K562 (cell line): Measurements from ENCODE around the gene CST3. TPM values are rescaled to one million over a fixed set of nuclear protein-coding genes. Genes with fewer than 3 reads are reported as not detected.

Source experiments
- ATAC-seq: fragments of 200-7000 bp; cut with Tn5 transposase; 3 replicates; pipeline ENCODE4 v1.9.1; 2020; ENCODE audit warnings: moderate library complexity
- BruUV-seq: library from RNA; stranded (reverse); fragments of 400-500 nt; replicated peaks from 2 replicates; lab custom pipeline; 2021; lab: Mats Ljungman, UMichigan
- CTCF ChIA-PET: fragments of 300-600 bp; formaldehyde crosslinking; extraction: SDS; loops from one replicate; lab custom pipeline; 2021; ENCODE audit warnings: low intra/inter-chr PET ratio; lab: Yijun Ruan, JAX
- POLR2A ChIA-PET: fragments of 300-600, 350-650 bp; sonication (Branson Sonifier 250); formaldehyde crosslinking; extraction: SDS; loops from one replicate; lab custom pipeline; 2021; ENCODE audit warnings: antibody characterized with exemption, inconsistent platforms; lab: Yijun Ruan, JAX
- DNase-seq, 4 experiments: peaks; one replicate each; pipeline versions ENCODE4 v3.0.0 to v3.0.0-alpha.2; 2011 to 2018; ENCODE audit warnings: low spot score in 3 of 4, mixed read lengths in 3 of 4; ENCODE audit errors: extremely low read depth in 1 of 4
- FAIRE-seq: peaks from 2 replicates; lab custom pipeline; 2011; peaks lifted over from hg19 to GRCh38; lab: Jason Lieb, UNC
- H2AFZ ChIP-seq: 2 replicates; pipeline ENCODE4 v1.6.0; 2011; ENCODE audit warnings: low read depth, low read length, control low read depth, inconsistent platforms
- H3K27ac ChIP-seq: fragments of 200-600 bp; 3 replicates; pipeline ENCODE4 v1.8.0; 2011; ENCODE audit warnings: low read depth, mild to moderate bottlenecking, control low read depth, inconsistent platforms, low read length, moderate library complexity, mixed read lengths; ENCODE audit errors: extremely low read depth
- H3K27me3 ChIP-seq, 2 experiments: fragments of 300-600 bp in 1 of 2; 2 replicates in 1 of 2; 3 replicates in 1 of 2; pipeline versions ENCODE4 v1.6.0 to v1.8.0; 2011; ENCODE audit warnings: inconsistent platforms in 2 of 2, low read length in 2 of 2, mild to moderate bottlenecking in 1 of 2, mixed read lengths in 1 of 2, moderate library complexity in 1 of 2; ENCODE audit not compliant: control insufficient read depth in 2 of 2, insufficient read depth in 2 of 2
- H3K36me3 ChIP-seq: fragments of 300-600 bp; 3 replicates; pipeline ENCODE4 v1.8.0; 2011; ENCODE audit warnings: mild to moderate bottlenecking, low read length, inconsistent platforms; ENCODE audit not compliant: control insufficient read depth, insufficient read depth
- H3K4me1 ChIP-seq, 2 experiments: fragments of 200-600 bp in 1 of 2; replicated peaks in 1 of 2; 2 replicates in 1 of 2; 3 replicates in 1 of 2; pipeline versions ENCODE4 v1.5.1 to v1.8.0; 2011; ENCODE audit warnings: inconsistent platforms in 2 of 2, low read length in 2 of 2, mild to moderate bottlenecking in 1 of 2, mixed read lengths in 1 of 2, moderate library complexity in 1 of 2; ENCODE audit not compliant: control insufficient read depth in 2 of 2, insufficient read depth in 2 of 2
- H3K4me2 ChIP-seq: 2 replicates; pipeline ENCODE4 v1.6.1; 2011; ENCODE audit warnings: low read length, control low read depth, inconsistent platforms, mixed read lengths; ENCODE audit not compliant: insufficient read depth
- H3K4me3 ChIP-seq: fragments of 200-600 bp; sonication (generic), shearing (Covaris generic); 2 replicates; pipeline ENCODE4 v1.5.1; 2016; ENCODE audit warnings: control low read depth, inconsistent platforms
- H3K79me2 ChIP-seq: fragments of 200-600 bp; 3 replicates; pipeline ENCODE4 v1.8.0; 2011; ENCODE audit warnings: low read length, inconsistent platforms; ENCODE audit not compliant: control insufficient read depth, insufficient read depth
- H3K9ac ChIP-seq, 2 experiments: 2 replicates each; pipeline versions ENCODE4 v1.6.0 to v1.6.1; 2011; ENCODE audit warnings: low read depth in 2 of 2, low read length in 2 of 2, control low read depth in 1 of 2, inconsistent platforms in 1 of 2, mild to moderate bottlenecking in 1 of 2, mixed read lengths in 1 of 2; ENCODE audit not compliant: insufficient read depth in 1 of 2
- H3K9me1 ChIP-seq: one replicate; pipeline ENCODE4 v1.6.0; 2011; ENCODE audit warnings: inconsistent platforms, mild to moderate bottlenecking, low read length, moderate library complexity; ENCODE audit not compliant: control insufficient read depth, insufficient read depth
- H3K9me3 ChIP-seq: replicated peaks from 2 replicates; pipeline ENCODE4 v1.5.1; 2011; ENCODE audit warnings: low read depth, low read length, inconsistent platforms; ENCODE audit not compliant: control insufficient read depth, insufficient read depth
- H4K20me1 ChIP-seq: replicated peaks from 2 replicates; pipeline ENCODE4 v1.6.1; 2011; ENCODE audit warnings: low read length, inconsistent platforms, mixed read lengths; ENCODE audit not compliant: control insufficient read depth, insufficient read depth
- CCAR2 ChIP-seq: fragments of 200-400 bp; formaldehyde crosslinking; IDR thresholded peaks from 2 replicates; pipeline ENCODE4 v1.6.1; 2017; ENCODE audit warnings: mild to moderate bottlenecking, low read depth, low read length
- ESRRB ChIP-seq: fragments of 250-450 bp; sonication (Bioruptor Pico); IDR thresholded peaks from 2 replicates; pipeline ENCODE4 v1.5.0; 2020; ENCODE audit warnings: mild to moderate bottlenecking, moderate library complexity, borderline replicate concordance
- SRF ChIP-seq, 2 experiments: fragments of 250-450, 450-650 bp in 1 of 2; sonication (Bioruptor Pico) in 1 of 2; sonication (generic) in 1 of 2; formaldehyde crosslinking; IDR thresholded peaks; 2 replicates each; pipeline versions ENCODE4 v1.5.0 to v1.5.1; 2020 to 2022; ENCODE audit warnings: mild to moderate bottlenecking in 1 of 2, missing genetic modification reagents in 1 of 2
- U2AF2 ChIP-seq: fragments of 200-400 bp; formaldehyde crosslinking; optimal IDR thresholded peaks from 2 replicates; pipeline ENCODE3; 2017; ENCODE audit warnings: low read depth, mild to moderate bottlenecking, low read length
- YBX1 ChIP-seq: fragments of 450-650 bp; IDR thresholded peaks from 2 replicates; pipeline ENCODE4 v1.7.1; 2016; ENCODE audit warnings: mild to moderate bottlenecking
- ZNF3 ChIP-seq: fragments of 250-450 bp; sonication (Bioruptor Pico); IDR thresholded peaks from 2 replicates; pipeline ENCODE4 v1.5.0; 2021; ENCODE audit warnings: mild to moderate bottlenecking, moderate library complexity
- ZNF445 ChIP-seq: fragments of 250-450 bp; sonication (Bioruptor Pico); IDR thresholded peaks from 2 replicates; pipeline ENCODE4 v1.4.0; 2020; ENCODE audit warnings: low read depth, mild to moderate bottlenecking, moderate library complexity
- WGBS: fragments of 100-300 bp; shearing (Covaris generic); methylation state at CpG from one replicate; pipeline ENCODE4 v1.1.6; 2016; ENCODE audit warnings: low coverage, mixed read lengths; ENCODE audit not compliant: insufficient coverage; ENCODE audit errors: missing lambda C conversion rate; 5-methylcytosine and 5-hydroxymethylcytosine counted together
- in situ Hi-C: fragments of 300-500 bp; cut with MboI; formaldehyde crosslinking; loops from 4 replicates; pipeline ENCODE4 v1.15.0; 2018; ENCODE audit warnings: inconsistent platforms, mixed read lengths
- intact Hi-C: fragments of 100-400 bp; cut with micrococcal nuclease; formaldehyde crosslinking; loops from 2 replicates; pipeline ENCODE4 v1.14.2; 2022
- polyA plus RNA-seq, 8 experiments: library from polyadenylated mRNA; depleted of rRNA in 4 of 8; stranded (reverse) in 5 of 8; unstranded in 3 of 8; fragments of >200 nt; fragmentation: Nextera tagmentation in 2 of 8; fragmentation: Illumina TruSeq in 1 of 8; extraction: Ambion mirVana in 2 of 8; extraction: Trizol in 1 of 8; gene quantifications; 2 replicates each; pipeline versions ENCODE4 v1.2.1 to v1.2.3, GENCODE V29; 2011 to 2014; ENCODE audit warnings: inconsistent platforms in 1 of 8, missing spikeins in 1 of 8
- total RNA-seq, 7 experiments: library from RNA; depleted of rRNA in 6 of 7; stranded (reverse); fragments of >200 nt in 6 of 7; fragmentation: Illumina TruSeq in 2 of 7; extraction: Trizol in 2 of 7; gene quantifications; 2 replicates each; pipeline versions ENCODE4 v1.2.1 to v1.2.3, GENCODE V29; 2011 to 2021; ENCODE audit warnings: low replicate concordance in 1 of 7
- TF ChIP-seq, protein P1 (sequence below): fragments of 250-450 bp; sonication (Bioruptor Pico); IDR thresholded peaks from 2 replicates; pipeline ENCODE4 v1.8.0; 2021; ENCODE audit warnings: borderline replicate concordance, mild to moderate bottlenecking, moderate library complexity; ENCODE audit not compliant: poor library complexity, severe bottlenecking
- TF ChIP-seq, protein P2 (sequence below): fragments of 250-450 bp; sonication (Bioruptor Pico); IDR thresholded peaks from 2 replicates; pipeline ENCODE4 v1.5.0; 2020; ENCODE audit warnings: mild to moderate bottlenecking
- TF ChIP-seq, protein P3 (sequence below): sonication (generic); formaldehyde crosslinking; IDR thresholded peaks from 2 replicates; pipeline ENCODE4 v1.8.1; 2023; ENCODE audit warnings: mild to moderate bottlenecking, missing genetic modification reagents
- TF ChIP-seq, protein P4 (sequence below): fragments of 450-650 bp; IDR thresholded peaks from 2 replicates; pipeline ENCODE4 v1.6.1; 2017; ENCODE audit warnings: mild to moderate bottlenecking, moderate library complexity

Gene CST3
- total and polyA plus RNA-seq, 9 of the 15 experiments (the other 6 are each of a cell fraction or from before 2014, with no cell fraction given): 8.7 to 113 (median 48.5) TPM

DNA sequence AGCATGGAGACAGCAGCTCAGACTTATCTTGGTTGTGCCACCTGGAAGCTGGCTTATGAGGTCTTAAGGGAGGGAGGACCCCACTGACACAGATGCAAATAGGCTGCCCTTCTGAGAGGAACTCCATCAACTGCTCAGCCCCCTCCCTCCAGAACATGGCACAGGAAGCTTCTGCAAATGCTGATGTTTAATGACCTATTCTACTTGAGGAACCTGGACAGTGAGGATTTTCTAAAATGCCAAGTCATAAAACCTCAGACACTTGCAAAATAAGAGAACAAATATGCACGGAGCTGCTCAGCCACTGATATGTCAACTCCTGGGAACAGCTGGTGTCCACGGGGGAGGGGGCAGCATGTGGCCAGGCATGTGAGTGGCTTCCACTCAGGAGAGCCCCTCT is 35.5 kb downstream of the CST3 start:
- in situ Hi-C loops: no loop called here
- TF ChIP-seq ZNF3 (CRISPR knock-in tag): no peak
- TF ChIP-seq, protein P1, sequence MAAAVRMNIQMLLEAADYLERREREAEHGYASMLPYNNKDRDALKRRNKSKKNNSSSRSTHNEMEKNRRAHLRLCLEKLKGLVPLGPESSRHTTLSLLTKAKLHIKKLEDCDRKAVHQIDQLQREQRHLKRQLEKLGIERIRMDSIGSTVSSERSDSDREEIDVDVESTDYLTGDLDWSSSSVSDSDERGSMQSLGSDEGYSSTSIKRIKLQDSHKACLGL (CRISPR knock-in tag): no peak
- TF ChIP-seq U2AF2: no peak

DNA sequence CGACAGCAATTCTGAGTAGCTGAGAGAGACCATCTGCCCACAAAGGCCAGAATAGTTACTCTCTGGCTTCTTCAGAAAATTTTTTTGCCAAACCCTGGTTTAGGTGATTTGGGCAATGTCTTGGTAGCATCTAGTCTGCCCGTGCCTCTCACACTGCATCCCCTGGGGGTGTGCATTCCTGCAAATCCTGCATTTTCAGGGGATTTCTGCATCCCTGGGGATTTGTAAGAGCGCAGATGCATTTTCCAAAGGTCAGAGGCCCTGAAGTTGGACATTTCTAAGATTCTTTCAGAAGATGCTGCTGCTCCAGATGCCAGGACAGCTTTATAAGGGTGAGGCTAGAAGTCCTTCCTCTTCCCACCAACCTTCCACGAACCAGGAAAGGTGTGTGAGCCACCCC is 36.0 kb downstream of the CST3 start:
- no peak for FAIRE-seq
- 0% methylated on average over 4 of the region's 4 CpGs for WGBS
- TF ChIP-seq ESRRB (CRISPR knock-in tag) (no peak), SRF (CRISPR knock-in tag; IDR thresholded peaks at IDR 0.05) (no peak), YBX1 (no peak), ZNF445 (CRISPR knock-in tag) (no peak), CCAR2 (no peak)
- TF ChIP-seq, protein P2, sequence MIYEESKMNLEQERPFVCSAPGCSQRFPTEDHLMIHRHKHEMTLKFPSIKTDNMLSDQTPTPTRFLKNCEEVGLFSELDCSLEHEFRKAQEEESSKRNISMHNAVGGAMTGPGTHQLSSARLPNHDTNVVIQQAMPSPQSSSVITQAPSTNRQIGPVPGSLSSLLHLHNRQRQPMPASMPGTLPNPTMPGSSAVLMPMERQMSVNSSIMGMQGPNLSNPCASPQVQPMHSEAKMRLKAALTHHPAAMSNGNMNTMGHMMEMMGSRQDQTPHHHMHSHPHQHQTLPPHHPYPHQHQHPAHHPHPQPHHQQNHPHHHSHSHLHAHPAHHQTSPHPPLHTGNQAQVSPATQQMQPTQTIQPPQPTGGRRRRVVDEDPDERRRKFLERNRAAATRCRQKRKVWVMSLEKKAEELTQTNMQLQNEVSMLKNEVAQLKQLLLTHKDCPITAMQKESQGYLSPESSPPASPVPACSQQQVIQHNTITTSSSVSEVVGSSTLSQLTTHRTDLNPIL (CRISPR knock-in tag): no peak
- TF ChIP-seq, protein P3, sequence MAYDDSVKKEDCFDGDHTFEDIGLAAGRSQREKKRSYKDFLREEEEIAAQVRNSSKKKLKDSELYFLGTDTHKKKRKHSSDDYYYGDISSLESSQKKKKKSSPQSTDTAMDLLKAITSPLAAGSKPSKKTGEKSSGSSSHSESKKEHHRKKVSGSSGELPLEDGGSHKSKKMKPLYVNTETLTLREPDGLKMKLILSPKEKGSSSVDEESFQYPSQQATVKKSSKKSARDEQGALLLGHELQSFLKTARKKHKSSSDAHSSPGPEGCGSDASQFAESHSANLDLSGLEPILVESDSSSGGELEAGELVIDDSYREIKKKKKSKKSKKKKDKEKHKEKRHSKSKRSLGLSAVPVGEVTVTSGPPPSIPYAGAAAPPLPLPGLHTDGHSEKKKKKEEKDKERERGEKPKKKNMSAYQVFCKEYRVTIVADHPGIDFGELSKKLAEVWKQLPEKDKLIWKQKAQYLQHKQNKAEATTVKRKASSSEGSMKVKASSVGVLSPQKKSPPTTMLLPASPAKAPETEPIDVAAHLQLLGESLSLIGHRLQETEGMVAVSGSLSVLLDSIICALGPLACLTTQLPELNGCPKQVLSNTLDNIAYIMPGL: no peak
- TF ChIP-seq, protein P4, sequence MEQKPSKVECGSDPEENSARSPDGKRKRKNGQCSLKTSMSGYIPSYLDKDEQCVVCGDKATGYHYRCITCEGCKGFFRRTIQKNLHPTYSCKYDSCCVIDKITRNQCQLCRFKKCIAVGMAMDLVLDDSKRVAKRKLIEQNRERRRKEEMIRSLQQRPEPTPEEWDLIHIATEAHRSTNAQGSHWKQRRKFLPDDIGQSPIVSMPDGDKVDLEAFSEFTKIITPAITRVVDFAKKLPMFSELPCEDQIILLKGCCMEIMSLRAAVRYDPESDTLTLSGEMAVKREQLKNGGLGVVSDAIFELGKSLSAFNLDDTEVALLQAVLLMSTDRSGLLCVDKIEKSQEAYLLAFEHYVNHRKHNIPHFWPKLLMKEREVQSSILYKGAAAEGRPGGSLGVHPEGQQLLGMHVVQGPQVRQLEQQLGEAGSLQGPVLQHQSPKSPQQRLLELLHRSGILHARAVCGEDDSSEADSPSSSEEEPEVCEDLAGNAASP: no peak

More for the DNA sequence above, 35.5 kb downstream of the CST3 start:
- no peaks in the 10 kb centered on the region for H3K36me3 ChIP-seq
- ATAC-seq (no peak), DNase-seq (no peak), FAIRE-seq (no peak)
- H3K9me1 ChIP-seq: no peaks in the 10 kb centered on the region
- intact Hi-C loops: no loop called here
- H3K4me2 ChIP-seq: no peak overlapping the region
- ChIA-PET CTCF (no interaction called here), POLR2A (no interaction called here)
- H3K27me3 ChIP-seq: peaks cover 0 to under 1% of the 10 kb centered on the region in 2 experiments; a peak in 1 of 5 replicates
- whole genome bisulfite sequencing: no CpG with 5 or more reads among the region's 2 CpGs
- no peak overlapping the region for H3K9ac ChIP-seq
- H3K79me2 ChIP-seq: no peaks in the 10 kb centered on the region
- peaks cover 6% of the 10 kb centered on the region; the same call in 1 of the 2 replicates for H4K20me1 ChIP-seq
- H3K27ac ChIP-seq: no peak overlapping the region
- no peaks in the 10 kb centered on the region for H3K9me3 ChIP-seq
- no peaks in the 10 kb centered on the region for H3K4me1 ChIP-seq
- H3K4me3 ChIP-seq: no peak overlapping the region
- H2AFZ ChIP-seq: no peak overlapping the region
- BruUV-seq: no TSS peak

More for the DNA sequence above, 36.0 kb downstream of the CST3 start:
- Histone ChIP-seq H3K27me3 (no peaks in the 10 kb centered on the region; a peak in 1 of 5 replicates), H3K79me2 (no peaks in the 10 kb centered on the region), H3K4me1 (no peaks in the 10 kb centered on the region), H2AFZ (no peak overlapping the region), H3K4me3 (no peak overlapping the region), H4K20me1 (0 out of 2 replicates have a peak, but pooled peaks cover 3% of the 10 kb centered on the region), H3K9me1 (no peaks in the 10 kb centered on the region), H3K9ac (no peak overlapping the region), H3K27ac (no peak overlapping the region), H3K9me3 (no peaks in the 10 kb centered on the region), H3K36me3 (no peaks in the 10 kb centered on the region), H3K4me2 (no peak overlapping the region)
- POLR2A ChIA-PET: no interaction called here
- in situ Hi-C loops: no loop called here
- intact Hi-C loops: no loop called here
- CTCF ChIA-PET: no interaction called here
- DNase-seq: no peak
- BruUV-seq: no TSS peak
- no peak for ATAC-seq
